ENCODE results near the gene NOX3.

Gene NOX3

DNA sequence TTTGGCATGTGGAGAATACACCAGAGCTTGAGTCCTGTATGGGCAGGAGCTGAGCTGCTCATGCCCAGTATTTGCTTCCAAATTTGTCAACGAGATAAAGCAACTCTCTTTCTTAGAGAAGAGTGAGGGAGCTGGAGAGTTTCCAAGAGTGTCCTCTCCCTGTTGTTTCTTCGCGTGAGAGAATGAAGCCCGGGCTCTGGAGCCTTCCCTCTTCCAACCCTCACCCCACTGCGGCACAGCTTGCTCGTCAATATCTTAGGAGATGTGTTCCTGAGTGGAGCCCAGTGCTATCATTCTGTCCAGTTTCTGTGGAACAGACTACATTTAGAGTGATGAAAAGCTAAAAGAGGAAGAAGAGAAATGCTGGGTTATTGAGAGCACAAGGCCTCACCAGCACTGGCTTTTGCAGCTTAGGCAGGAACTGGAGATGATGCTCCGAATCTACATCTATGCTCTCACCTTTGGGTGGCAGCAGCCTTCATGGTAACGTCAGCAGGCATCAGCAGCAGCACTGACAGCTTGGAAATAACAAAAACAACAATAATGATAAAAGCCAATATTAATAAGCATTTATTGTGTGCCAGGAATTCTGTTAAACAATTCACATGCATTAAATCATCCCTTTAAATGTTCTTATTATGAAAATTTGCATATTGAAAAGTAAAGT lies 74.8 kb downstream of the NOX3 start:
- H3K27ac ChIP-seq (ENCODE audit: low read length): no peak overlapping the region
- no peaks in the 10 kb centered on the region for H3K36me3 ChIP-seq (ENCODE audit: insufficient read depth, low read length)
- H4K20me1 ChIP-seq (ENCODE audit: insufficient read depth, low read length): no peaks in the 10 kb centered on the region
- H3K79me2 ChIP-seq (ENCODE audit: insufficient read depth, low read length): no peaks in the 10 kb centered on the region
- H3K4me2 ChIP-seq (ENCODE audit: insufficient read depth, low read length): no peak overlapping the region
- ATAC-seq (ENCODE audit: insufficient read depth, low read depth) (no peak), DNase-seq (no peak)
- TF ChIP-seq, protein P1, sequence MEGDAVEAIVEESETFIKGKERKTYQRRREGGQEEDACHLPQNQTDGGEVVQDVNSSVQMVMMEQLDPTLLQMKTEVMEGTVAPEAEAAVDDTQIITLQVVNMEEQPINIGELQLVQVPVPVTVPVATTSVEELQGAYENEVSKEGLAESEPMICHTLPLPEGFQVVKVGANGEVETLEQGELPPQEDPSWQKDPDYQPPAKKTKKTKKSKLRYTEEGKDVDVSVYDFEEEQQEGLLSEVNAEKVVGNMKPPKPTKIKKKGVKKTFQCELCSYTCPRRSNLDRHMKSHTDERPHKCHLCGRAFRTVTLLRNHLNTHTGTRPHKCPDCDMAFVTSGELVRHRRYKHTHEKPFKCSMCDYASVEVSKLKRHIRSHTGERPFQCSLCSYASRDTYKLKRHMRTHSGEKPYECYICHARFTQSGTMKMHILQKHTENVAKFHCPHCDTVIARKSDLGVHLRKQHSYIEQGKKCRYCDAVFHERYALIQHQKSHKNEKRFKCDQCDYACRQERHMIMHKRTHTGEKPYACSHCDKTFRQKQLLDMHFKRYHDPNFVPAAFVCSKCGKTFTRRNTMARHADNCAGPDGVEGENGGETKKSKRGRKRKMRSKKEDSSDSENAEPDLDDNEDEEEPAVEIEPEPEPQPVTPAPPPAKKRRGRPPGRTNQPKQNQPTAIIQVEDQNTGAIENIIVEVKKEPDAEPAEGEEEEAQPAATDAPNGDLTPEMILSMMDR (IDR thresholded peaks at IDR 0.05; ENCODE audit: borderline replicate concordance, extremely low read depth, low read length, poor library complexity, severe bottlenecking): no peak
- no peak for TF ChIP-seq EZH2 (IDR thresholded peaks at IDR 0.05; ENCODE audit: borderline replicate concordance, low read depth, low read length, severe bottlenecking)
- no peak overlapping the region for H3K4me3 ChIP-seq (ENCODE audit: low read depth in 1 of 2, low read length in 2 of 2)
- H3K4me1 ChIP-seq (ENCODE audit: insufficient read depth, low read length): no peaks in the 10 kb centered on the region
- H3K9me3 ChIP-seq (ENCODE audit: insufficient read depth, low read length, severe bottlenecking): no peaks in the 10 kb centered on the region
- H3K27me3 ChIP-seq (ENCODE audit: insufficient read depth, low read length, poor library complexity): no peaks in the 10 kb centered on the region
- H3K9ac ChIP-seq (ENCODE audit: low read depth, low read length): no peak overlapping the region
- H2AFZ ChIP-seq (ENCODE audit: low read depth, low read length): no peak overlapping the region

DNA sequence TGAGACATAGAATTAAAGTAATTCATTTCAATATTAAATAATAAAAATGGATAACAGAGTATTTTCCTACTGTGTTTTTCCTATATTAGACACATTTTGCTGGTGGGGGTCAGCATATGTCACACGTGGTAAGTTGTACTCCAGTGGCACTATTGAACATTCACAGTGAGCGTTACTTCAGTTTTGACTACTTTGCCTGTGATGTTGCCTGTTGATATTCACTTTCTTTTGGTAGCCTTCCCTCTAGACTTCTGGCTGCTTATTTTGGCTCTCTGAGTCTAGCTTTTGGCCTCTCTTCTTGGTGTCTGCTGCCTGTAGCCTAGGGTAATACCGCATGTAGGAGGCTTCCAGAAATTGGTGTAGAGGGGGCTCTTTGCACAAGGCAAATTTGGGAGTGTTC lies 76.9 kb downstream of the NOX3 start:
- no peak overlapping the region for H3K4me2 ChIP-seq (ENCODE audit: insufficient read depth, low read length)
- H3K27ac ChIP-seq (ENCODE audit: low read length): no peak overlapping the region
- no peaks in the 10 kb centered on the region for H3K27me3 ChIP-seq (ENCODE audit: insufficient read depth, low read length, poor library complexity)
- H4K20me1 ChIP-seq (ENCODE audit: insufficient read depth, low read length): no peaks in the 10 kb centered on the region
- DNase-seq: no peak
- H3K9ac ChIP-seq (ENCODE audit: low read depth, low read length): no peak overlapping the region
- no peaks in the 10 kb centered on the region for H3K9me3 ChIP-seq (ENCODE audit: insufficient read depth, low read length, severe bottlenecking)
- TF ChIP-seq, protein P1 (IDR thresholded peaks at IDR 0.05; ENCODE audit: borderline replicate concordance, extremely low read depth, low read length, poor library complexity, severe bottlenecking): no peak
- no peak for TF ChIP-seq EZH2 (IDR thresholded peaks at IDR 0.05; ENCODE audit: borderline replicate concordance, low read depth, low read length, severe bottlenecking)
- H2AFZ ChIP-seq (ENCODE audit: low read depth, low read length): no peak overlapping the region
- no peak overlapping the region for H3K4me3 ChIP-seq (ENCODE audit: low read depth in 1 of 2, low read length in 2 of 2)
- H3K36me3 ChIP-seq (ENCODE audit: insufficient read depth, low read length): no peaks in the 10 kb centered on the region
- H3K4me1 ChIP-seq (ENCODE audit: insufficient read depth, low read length): no peaks in the 10 kb centered on the region
- no peak for ATAC-seq (ENCODE audit: insufficient read depth, low read depth)
- no peaks in the 10 kb centered on the region for H3K79me2 ChIP-seq (ENCODE audit: insufficient read depth, low read length)

DNA sequence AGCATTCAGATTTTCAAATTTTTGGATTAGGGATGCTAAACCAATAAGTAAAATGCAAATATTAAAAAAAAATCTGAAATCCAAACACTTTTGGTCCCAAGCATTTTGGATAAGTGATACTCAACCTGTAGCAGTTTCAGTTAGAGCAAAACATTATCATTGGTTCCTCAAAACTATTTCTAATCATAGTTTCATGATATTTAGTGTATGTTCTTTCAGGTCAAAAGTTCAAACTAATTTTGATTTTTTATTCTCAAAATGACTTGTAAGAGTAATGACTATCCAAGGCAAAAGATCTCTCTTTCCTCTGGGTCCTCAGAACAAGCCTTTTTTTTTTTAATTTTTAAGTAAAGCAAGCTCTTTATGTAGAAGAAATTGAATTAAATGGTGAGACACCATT lies 77.4 kb downstream of the NOX3 start:
- Histone ChIP-seq H2AFZ (ENCODE audit: low read depth, low read length) (no peak overlapping the region), H3K36me3 (ENCODE audit: insufficient read depth, low read length) (no peaks in the 10 kb centered on the region), H3K79me2 (ENCODE audit: insufficient read depth, low read length) (no peaks in the 10 kb centered on the region), H3K9ac (ENCODE audit: low read depth, low read length) (no peak overlapping the region), H3K27ac (ENCODE audit: low read length) (no peak overlapping the region), H3K4me3 (ENCODE audit: low read depth in 1 of 2, low read length in 2 of 2) (no peak overlapping the region), H3K27me3 (ENCODE audit: insufficient read depth, low read length, poor library complexity) (no peaks in the 10 kb centered on the region), H3K4me1 (ENCODE audit: insufficient read depth, low read length) (no peaks in the 10 kb centered on the region), H3K9me3 (ENCODE audit: insufficient read depth, low read length, severe bottlenecking) (no peaks in the 10 kb centered on the region), H4K20me1 (ENCODE audit: insufficient read depth, low read length) (no peaks in the 10 kb centered on the region), H3K4me2 (ENCODE audit: insufficient read depth, low read length) (no peak overlapping the region)
- DNase-seq (no peak), ATAC-seq (ENCODE audit: insufficient read depth, low read depth) (no peak)
- TF ChIP-seq, protein P1 (IDR thresholded peaks at IDR 0.05; ENCODE audit: borderline replicate concordance, extremely low read depth, low read length, poor library complexity, severe bottlenecking): no peak
- TF ChIP-seq EZH2 (IDR thresholded peaks at IDR 0.05; ENCODE audit: borderline replicate concordance, low read depth, low read length, severe bottlenecking): no peak

Data from DND-41 (cell line).